ENCODE results near the gene PXDN. TPM values are rescaled to one million over a fixed set of nuclear protein-coding genes. Genes with fewer than 3 reads are reported as not detected.

Gene PXDN
- total and polyA plus RNA-seq, 9 of the 15 experiments (the other 6 are each of a cell fraction or from before 2014, with no cell fraction given), result 0.49 TPM; not detected in 8

DNA sequence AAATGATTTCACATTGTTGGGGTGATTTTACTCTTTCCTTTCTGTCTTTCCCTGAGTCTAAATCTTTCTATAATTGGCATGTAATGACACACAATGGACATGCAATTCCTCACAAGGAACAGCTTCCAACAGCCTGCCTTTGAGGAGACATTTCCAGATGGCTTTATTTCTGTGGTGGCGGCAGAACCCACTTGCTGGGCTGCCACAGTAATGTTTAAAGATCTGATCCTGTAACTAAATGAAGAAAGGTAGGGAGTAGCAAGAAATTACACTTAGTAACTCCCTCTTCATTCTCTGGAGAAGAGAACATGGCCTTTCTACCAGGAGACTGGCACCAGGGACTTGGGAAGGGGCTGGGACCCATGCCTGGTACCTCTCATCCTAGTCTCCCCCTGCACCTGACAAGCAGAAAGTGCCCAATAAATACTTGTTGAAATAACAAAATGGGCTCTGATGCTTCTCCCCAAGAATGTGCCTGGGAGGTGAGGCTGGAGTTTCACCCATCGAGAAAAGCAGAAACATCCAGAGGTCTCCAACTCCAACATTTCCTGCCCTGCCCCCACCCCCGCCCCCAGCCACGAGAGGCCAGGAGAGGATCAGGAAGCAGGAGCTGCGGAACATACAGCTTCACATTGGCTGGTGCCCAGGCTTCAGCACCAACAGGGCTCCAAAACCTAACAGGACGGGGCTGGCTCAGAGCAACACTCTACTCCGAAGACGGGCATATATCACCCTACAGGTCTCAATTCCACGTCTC lies 92.1 kb downstream of the PXDN start (continued):
- TF ChIP-seq, protein P1, sequence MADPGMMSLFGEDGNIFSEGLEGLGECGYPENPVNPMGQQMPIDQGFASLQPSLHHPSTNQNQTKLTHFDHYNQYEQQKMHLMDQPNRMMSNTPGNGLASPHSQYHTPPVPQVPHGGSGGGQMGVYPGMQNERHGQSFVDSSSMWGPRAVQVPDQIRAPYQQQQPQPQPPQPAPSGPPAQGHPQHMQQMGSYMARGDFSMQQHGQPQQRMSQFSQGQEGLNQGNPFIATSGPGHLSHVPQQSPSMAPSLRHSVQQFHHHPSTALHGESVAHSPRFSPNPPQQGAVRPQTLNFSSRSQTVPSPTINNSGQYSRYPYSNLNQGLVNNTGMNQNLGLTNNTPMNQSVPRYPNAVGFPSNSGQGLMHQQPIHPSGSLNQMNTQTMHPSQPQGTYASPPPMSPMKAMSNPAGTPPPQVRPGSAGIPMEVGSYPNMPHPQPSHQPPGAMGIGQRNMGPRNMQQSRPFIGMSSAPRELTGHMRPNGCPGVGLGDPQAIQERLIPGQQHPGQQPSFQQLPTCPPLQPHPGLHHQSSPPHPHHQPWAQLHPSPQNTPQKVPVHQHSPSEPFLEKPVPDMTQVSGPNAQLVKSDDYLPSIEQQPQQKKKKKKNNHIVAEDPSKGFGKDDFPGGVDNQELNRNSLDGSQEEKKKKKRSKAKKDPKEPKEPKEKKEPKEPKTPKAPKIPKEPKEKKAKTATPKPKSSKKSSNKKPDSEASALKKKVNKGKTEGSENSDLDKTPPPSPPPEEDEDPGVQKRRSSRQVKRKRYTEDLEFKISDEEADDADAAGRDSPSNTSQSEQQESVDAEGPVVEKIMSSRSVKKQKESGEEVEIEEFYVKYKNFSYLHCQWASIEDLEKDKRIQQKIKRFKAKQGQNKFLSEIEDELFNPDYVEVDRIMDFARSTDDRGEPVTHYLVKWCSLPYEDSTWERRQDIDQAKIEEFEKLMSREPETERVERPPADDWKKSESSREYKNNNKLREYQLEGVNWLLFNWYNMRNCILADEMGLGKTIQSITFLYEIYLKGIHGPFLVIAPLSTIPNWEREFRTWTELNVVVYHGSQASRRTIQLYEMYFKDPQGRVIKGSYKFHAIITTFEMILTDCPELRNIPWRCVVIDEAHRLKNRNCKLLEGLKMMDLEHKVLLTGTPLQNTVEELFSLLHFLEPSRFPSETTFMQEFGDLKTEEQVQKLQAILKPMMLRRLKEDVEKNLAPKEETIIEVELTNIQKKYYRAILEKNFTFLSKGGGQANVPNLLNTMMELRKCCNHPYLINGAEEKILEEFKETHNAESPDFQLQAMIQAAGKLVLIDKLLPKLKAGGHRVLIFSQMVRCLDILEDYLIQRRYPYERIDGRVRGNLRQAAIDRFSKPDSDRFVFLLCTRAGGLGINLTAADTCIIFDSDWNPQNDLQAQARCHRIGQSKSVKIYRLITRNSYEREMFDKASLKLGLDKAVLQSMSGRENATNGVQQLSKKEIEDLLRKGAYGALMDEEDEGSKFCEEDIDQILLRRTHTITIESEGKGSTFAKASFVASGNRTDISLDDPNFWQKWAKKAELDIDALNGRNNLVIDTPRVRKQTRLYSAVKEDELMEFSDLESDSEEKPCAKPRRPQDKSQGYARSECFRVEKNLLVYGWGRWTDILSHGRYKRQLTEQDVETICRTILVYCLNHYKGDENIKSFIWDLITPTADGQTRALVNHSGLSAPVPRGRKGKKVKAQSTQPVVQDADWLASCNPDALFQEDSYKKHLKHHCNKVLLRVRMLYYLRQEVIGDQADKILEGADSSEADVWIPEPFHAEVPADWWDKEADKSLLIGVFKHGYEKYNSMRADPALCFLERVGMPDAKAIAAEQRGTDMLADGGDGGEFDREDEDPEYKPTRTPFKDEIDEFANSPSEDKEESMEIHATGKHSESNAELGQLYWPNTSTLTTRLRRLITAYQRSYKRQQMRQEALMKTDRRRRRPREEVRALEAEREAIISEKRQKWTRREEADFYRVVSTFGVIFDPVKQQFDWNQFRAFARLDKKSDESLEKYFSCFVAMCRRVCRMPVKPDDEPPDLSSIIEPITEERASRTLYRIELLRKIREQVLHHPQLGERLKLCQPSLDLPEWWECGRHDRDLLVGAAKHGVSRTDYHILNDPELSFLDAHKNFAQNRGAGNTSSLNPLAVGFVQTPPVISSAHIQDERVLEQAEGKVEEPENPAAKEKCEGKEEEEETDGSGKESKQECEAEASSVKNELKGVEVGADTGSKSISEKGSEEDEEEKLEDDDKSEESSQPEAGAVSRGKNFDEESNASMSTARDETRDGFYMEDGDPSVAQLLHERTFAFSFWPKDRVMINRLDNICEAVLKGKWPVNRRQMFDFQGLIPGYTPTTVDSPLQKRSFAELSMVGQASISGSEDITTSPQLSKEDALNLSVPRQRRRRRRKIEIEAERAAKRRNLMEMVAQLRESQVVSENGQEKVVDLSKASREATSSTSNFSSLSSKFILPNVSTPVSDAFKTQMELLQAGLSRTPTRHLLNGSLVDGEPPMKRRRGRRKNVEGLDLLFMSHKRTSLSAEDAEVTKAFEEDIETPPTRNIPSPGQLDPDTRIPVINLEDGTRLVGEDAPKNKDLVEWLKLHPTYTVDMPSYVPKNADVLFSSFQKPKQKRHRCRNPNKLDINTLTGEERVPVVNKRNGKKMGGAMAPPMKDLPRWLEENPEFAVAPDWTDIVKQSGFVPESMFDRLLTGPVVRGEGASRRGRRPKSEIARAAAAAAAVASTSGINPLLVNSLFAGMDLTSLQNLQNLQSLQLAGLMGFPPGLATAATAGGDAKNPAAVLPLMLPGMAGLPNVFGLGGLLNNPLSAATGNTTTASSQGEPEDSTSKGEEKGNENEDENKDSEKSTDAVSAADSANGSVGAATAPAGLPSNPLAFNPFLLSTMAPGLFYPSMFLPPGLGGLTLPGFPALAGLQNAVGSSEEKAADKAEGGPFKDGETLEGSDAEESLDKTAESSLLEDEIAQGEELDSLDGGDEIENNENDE (IDR thresholded peaks at IDR 0.05; ENCODE audit: low read depth, low read length), result no peak
- TF ChIP-seq, protein P2, sequence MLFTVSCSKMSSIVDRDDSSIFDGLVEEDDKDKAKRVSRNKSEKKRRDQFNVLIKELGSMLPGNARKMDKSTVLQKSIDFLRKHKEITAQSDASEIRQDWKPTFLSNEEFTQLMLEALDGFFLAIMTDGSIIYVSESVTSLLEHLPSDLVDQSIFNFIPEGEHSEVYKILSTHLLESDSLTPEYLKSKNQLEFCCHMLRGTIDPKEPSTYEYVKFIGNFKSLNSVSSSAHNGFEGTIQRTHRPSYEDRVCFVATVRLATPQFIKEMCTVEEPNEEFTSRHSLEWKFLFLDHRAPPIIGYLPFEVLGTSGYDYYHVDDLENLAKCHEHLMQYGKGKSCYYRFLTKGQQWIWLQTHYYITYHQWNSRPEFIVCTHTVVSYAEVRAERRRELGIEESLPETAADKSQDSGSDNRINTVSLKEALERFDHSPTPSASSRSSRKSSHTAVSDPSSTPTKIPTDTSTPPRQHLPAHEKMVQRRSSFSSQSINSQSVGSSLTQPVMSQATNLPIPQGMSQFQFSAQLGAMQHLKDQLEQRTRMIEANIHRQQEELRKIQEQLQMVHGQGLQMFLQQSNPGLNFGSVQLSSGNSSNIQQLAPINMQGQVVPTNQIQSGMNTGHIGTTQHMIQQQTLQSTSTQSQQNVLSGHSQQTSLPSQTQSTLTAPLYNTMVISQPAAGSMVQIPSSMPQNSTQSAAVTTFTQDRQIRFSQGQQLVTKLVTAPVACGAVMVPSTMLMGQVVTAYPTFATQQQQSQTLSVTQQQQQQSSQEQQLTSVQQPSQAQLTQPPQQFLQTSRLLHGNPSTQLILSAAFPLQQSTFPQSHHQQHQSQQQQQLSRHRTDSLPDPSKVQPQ (CRISPR knock-in tag; IDR thresholded peaks at IDR 0.05; ENCODE audit: borderline replicate concordance), result no peak
- TF ChIP-seq WHSC1 (IDR thresholded peaks at IDR 0.05; ENCODE audit: low read length) (no peak), ZNF668 (CRISPR knock-in tag; IDR thresholded peaks at IDR 0.05) (no peak), POLR2AphosphoS2 (IDR thresholded peaks at IDR 0.05; ENCODE audit: low read length) (no peak)

Measured in K562 (cell line).